ENCODE results near the gene XPR1. TPM values are rescaled to one million over a fixed set of nuclear protein-coding genes. Genes with fewer than 3 reads are reported as not detected.
A peak's percentile ranks its signal among the peaks of the same experiment; 100 is the strongest.

XPR1 gene
- total RNA-seq, 1 experiment from 2014 or later, result 16.8 TPM

DNA sequence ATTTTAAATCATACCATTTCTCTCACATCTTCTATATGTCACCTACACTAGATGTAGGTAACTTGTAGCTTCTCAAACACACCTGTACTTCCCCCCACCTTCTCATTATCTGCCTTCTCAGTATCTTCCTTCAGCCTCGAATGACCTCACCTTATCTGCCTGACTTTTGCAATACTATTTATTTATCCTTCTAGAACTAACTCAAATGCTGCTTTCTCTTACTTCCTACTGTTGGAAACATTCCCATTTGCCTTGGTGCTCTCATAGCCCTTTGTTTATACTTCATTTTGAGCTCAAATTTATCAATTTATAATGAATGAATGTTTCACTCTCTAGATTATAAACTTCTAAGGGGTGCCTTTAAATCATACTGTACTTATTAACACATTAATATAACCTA, 230.5 kb downstream of the XPR1 start:
- no peak for TF ChIP-seq EZH2 (IDR thresholded peaks at IDR 0.05; ENCODE audit: low read depth)
- TF ChIP-seq, protein P1, sequence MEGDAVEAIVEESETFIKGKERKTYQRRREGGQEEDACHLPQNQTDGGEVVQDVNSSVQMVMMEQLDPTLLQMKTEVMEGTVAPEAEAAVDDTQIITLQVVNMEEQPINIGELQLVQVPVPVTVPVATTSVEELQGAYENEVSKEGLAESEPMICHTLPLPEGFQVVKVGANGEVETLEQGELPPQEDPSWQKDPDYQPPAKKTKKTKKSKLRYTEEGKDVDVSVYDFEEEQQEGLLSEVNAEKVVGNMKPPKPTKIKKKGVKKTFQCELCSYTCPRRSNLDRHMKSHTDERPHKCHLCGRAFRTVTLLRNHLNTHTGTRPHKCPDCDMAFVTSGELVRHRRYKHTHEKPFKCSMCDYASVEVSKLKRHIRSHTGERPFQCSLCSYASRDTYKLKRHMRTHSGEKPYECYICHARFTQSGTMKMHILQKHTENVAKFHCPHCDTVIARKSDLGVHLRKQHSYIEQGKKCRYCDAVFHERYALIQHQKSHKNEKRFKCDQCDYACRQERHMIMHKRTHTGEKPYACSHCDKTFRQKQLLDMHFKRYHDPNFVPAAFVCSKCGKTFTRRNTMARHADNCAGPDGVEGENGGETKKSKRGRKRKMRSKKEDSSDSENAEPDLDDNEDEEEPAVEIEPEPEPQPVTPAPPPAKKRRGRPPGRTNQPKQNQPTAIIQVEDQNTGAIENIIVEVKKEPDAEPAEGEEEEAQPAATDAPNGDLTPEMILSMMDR (conservative IDR thresholded peaks at IDR 0.05), result no peak
- Histone ChIP-seq H3K4me1 (replicated peaks; ENCODE audit: insufficient read depth) (no peaks in the 10 kb centered on the region), H3K9me3 (ENCODE audit: insufficient read depth, low read depth) (no peaks in the 10 kb centered on the region), H3K27me3 (ENCODE audit: insufficient read depth, low read depth) (no peaks in the 10 kb centered on the region), H3K27ac (no peak overlapping the region), H2AFZ (no peak overlapping the region), H3F3A (ENCODE audit: insufficient read depth, low read depth) (no peaks in the 10 kb centered on the region), H3K4me2 (no peak overlapping the region), H4K20me1 (ENCODE audit: insufficient read depth) (no peaks in the 10 kb centered on the region), H3K9me2 (ENCODE audit: insufficient read depth) (no peaks in the 10 kb centered on the region), H3K79me2 (ENCODE audit: low read depth) (no peaks in the 10 kb centered on the region), H3K36me3 (ENCODE audit: low read depth) (no peaks in the 10 kb centered on the region), H3K4me3 (no peak overlapping the region)
- intact Hi-C loops (cut with micrococcal nuclease; ENCODE audit: unreplicated experiment), result loop anchor here (5.0 to 10.0 kb wide), 4 partner anchors 230 to 1158 kb away; partner anchors contain the start of gene XPR1
- CTCF ChIA-PET, result interaction anchor here (0.6 to 1.8 kb wide), 2 partner anchors 331 to 347 kb away, joined by 3 to 16 read pairs; no protein-coding TSS in a partner anchor
- POLR2A ChIA-PET (ENCODE audit: unreplicated experiment), result no interaction called here
- no peak for DNase-seq
- BruUV-seq (replicated peaks), result no TSS peak

DNA sequence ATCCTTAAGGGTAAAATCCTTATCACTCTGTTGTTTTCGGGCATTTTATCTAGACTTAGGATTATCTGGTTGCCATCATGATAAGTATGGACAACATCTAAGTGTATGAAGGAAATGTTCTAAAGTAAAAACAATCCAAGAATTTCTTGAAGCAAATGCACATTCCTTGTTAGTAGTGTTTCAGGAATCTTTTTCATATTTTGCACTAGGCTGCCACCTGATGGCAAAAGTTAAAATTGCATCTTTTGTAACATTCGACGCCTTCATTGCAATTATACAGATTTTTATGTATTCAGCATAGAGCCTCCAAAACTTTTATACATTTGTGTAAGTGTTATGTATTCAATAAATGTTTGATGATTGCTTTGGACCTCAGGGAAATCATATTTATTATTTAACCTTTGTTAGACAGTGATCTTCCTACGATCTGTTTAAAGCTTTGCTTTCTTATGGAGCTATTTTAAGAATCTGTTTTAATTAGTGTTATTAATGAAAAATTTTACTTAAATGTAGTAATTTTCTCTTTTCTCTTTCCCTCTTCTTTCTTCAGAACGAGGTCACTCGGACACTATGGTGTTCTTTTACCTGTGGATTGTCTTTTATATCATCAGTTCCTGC, 231.4 kb downstream of the XPR1 start:
- Histone ChIP-seq H3K4me2 (no peak overlapping the region), H3F3A (ENCODE audit: insufficient read depth, low read depth) (no peaks in the 10 kb centered on the region), H2AFZ (no peak overlapping the region), H3K9me3 (ENCODE audit: insufficient read depth, low read depth) (no peaks in the 10 kb centered on the region), H3K9me2 (ENCODE audit: insufficient read depth) (no peaks in the 10 kb centered on the region), H4K20me1 (ENCODE audit: insufficient read depth) (no peaks in the 10 kb centered on the region), H3K36me3 (ENCODE audit: low read depth) (no peaks in the 10 kb centered on the region), H3K27ac (no peak overlapping the region), H3K79me2 (ENCODE audit: low read depth) (no peaks in the 10 kb centered on the region), H3K4me3 (no peak overlapping the region), H3K4me1 (replicated peaks; ENCODE audit: insufficient read depth) (no peaks in the 10 kb centered on the region), H3K27me3 (ENCODE audit: insufficient read depth, low read depth) (no peaks in the 10 kb centered on the region)
- ChIA-PET POLR2A (ENCODE audit: unreplicated experiment) (interaction anchor here (0.5 kb wide), 1 partner anchor 81 kb away, joined by 4 read pairs; no protein-coding TSS in a partner anchor), CTCF (interaction anchor here (1.8 kb wide), 1 partner anchor 347 kb away, joined by 16 read pairs; no protein-coding TSS in a partner anchor)
- peak; percentile 31 to 52 for DNase-seq
- BruUV-seq (replicated peaks), result no TSS peak
- intact Hi-C loops (cut with micrococcal nuclease; ENCODE audit: unreplicated experiment), result loop anchor here (5.0 to 10.0 kb wide), 4 partner anchors 231 to 1158 kb away; partner anchors contain the start of gene XPR1
- TF ChIP-seq, protein P1 (conservative IDR thresholded peaks at IDR 0.05), result peak; percentile 91
- no peak for TF ChIP-seq EZH2 (IDR thresholded peaks at IDR 0.05; ENCODE audit: low read depth)

DNA sequence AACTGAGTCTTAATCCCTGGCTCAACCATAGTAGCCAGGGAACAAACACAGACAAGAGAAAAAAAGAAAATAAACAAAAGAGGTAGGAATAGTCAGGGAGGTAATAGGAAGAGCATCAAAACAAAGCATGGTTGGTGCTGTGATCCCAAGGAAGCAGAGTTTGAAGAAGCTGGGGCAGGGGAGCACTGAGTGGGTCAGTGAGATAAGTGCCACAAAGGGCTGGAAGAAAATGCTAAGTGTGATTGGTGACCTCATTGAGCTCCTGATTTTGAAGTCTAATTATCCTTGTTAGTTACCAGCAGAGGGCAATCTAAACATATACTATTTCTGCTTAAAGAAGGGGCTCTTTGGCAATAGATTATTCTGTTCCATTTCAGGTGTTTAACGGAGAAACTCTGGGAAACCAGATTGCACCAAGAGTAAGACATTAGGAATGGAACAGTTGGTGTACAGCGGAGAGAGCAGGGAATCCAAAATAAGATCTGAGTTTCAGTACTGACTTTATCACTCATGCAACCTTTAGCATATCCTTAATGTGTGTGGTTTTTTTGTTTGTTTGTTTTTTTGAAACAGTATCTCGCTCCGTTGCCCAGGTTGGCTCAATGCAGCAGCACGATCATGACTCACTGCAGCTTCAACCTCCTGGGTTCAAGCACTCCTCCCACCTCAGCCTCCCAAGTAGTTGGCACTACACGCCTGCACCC, 250.1 kb downstream of the XPR1 start:
- ChIA-PET CTCF (interaction anchor here (0.5 to 1.7 kb wide), 17 partner anchors 11 to 1176 kb away, joined by 3 to 15 read pairs (median 3); no protein-coding TSS in a partner anchor), POLR2A (ENCODE audit: unreplicated experiment) (interaction anchor here (0.6 to 0.7 kb wide), 4 partner anchors 210 to 354 kb away, joined by 3 to 6 read pairs (median 5); no protein-coding TSS in a partner anchor)
- Histone ChIP-seq H3K27me3 (ENCODE audit: insufficient read depth, low read depth) (no peaks in the 10 kb centered on the region), H3K9me3 (ENCODE audit: insufficient read depth, low read depth) (no peaks in the 10 kb centered on the region), H3K79me2 (ENCODE audit: low read depth) (no peaks in the 10 kb centered on the region), H3K27ac (no peak overlapping the region), H4K20me1 (ENCODE audit: insufficient read depth) (no peaks in the 10 kb centered on the region), H2AFZ (no peak overlapping the region), H3K4me2 (no peak overlapping the region), H3K4me1 (replicated peaks; ENCODE audit: insufficient read depth) (no peaks in the 10 kb centered on the region), H3F3A (ENCODE audit: insufficient read depth, low read depth) (no peaks in the 10 kb centered on the region), H3K36me3 (ENCODE audit: low read depth) (no peaks in the 10 kb centered on the region), H3K4me3 (no peak overlapping the region), H3K9me2 (ENCODE audit: insufficient read depth) (no peaks in the 10 kb centered on the region)
- DNase-seq, result peak; percentile 1 to 53
- TF ChIP-seq EZH2 (IDR thresholded peaks at IDR 0.05; ENCODE audit: low read depth), result no peak
- TF ChIP-seq, protein P1 (conservative IDR thresholded peaks at IDR 0.05), result peak; percentile 75
- no TSS peak for BruUV-seq (replicated peaks)
- intact Hi-C loops (cut with micrococcal nuclease; ENCODE audit: unreplicated experiment), result loop anchor here (1.0 to 5.0 kb wide), 5 partner anchors 156 to 543 kb away; no protein-coding TSS in a partner anchor

All from PC-9 (cell line).